HCT116 (cell line): ENCODE results near the gene CAVIN1. TPM values are rescaled to one million over a fixed set of nuclear protein-coding genes. Genes with fewer than 3 reads are reported as not detected.

Source experiments
- CEBPB ChIP-seq: IDR thresholded peaks from 2 replicates; pipeline ENCODE4 v1.6.1; 2012; ENCODE audit warnings: low read depth
- EGR1 ChIP-seq: IDR thresholded peaks from 2 replicates; pipeline ENCODE4 v1.6.1; 2012; ENCODE audit warnings: low read depth
- EZH2phosphoT487 ChIP-seq: fragments of 200-600 bp; IDR thresholded peaks from 2 replicates; pipeline ENCODE4 v1.6.1; 2018; ENCODE audit warnings: antibody characterized with exemption, borderline replicate concordance
- FOSL1 ChIP-seq: IDR thresholded peaks from 2 replicates; pipeline ENCODE4 v1.6.1; 2012; ENCODE audit warnings: low read depth
- JUND ChIP-seq: IDR thresholded peaks from 2 replicates; pipeline ENCODE4 v1.6.1; 2012
- POLR2A ChIP-seq: IDR thresholded peaks from 2 replicates; pipeline ENCODE4 v1.7.0; 2011; ENCODE audit warnings: borderline replicate concordance; ENCODE audit not compliant: insufficient read depth, insufficient read length; ENCODE audit errors: extremely low read depth
- POLR2AphosphoS5 ChIP-seq: IDR thresholded peaks from 2 replicates; pipeline ENCODE4 v1.6.1; 2011; ENCODE audit warnings: mild to moderate bottlenecking, low read depth, low read length, moderate library complexity
- RAD21 ChIP-seq: IDR thresholded peaks from 2 replicates; pipeline ENCODE4 v1.6.1; 2012; ENCODE audit warnings: low read depth, mild to moderate bottlenecking
- SRF ChIP-seq: IDR thresholded peaks from 2 replicates; pipeline ENCODE4 v1.6.1; 2012; ENCODE audit warnings: low read depth
- YY1 ChIP-seq: IDR thresholded peaks from 2 replicates; pipeline ENCODE4 v1.6.1; 2011; ENCODE audit warnings: low read length, low read depth, moderate library complexity, mild to moderate bottlenecking; ENCODE audit not compliant: insufficient replicate concordance; ENCODE audit errors: extremely low read depth
- ZFX ChIP-seq: fragments of 450-650 bp; IDR thresholded peaks from 2 replicates; pipeline ENCODE4 v1.6.1; 2017
- total RNA-seq: library from RNA; stranded (reverse); gene quantifications from one replicate; pipeline ENCODE4 v1.2.1, GENCODE V29; 2021; ENCODE audit not compliant: unreplicated experiment
- TF ChIP-seq, protein P1 (sequence below): IDR thresholded peaks from 2 replicates; pipeline ENCODE4 v1.6.1; 2012; ENCODE audit warnings: low read depth
- TF ChIP-seq, protein P2 (sequence below): IDR thresholded peaks from 2 replicates; pipeline ENCODE4 v1.6.1; 2012

Gene CAVIN1
- total RNA-seq, 1 experiment from 2014 or later, result 79.7 TPM

DNA sequence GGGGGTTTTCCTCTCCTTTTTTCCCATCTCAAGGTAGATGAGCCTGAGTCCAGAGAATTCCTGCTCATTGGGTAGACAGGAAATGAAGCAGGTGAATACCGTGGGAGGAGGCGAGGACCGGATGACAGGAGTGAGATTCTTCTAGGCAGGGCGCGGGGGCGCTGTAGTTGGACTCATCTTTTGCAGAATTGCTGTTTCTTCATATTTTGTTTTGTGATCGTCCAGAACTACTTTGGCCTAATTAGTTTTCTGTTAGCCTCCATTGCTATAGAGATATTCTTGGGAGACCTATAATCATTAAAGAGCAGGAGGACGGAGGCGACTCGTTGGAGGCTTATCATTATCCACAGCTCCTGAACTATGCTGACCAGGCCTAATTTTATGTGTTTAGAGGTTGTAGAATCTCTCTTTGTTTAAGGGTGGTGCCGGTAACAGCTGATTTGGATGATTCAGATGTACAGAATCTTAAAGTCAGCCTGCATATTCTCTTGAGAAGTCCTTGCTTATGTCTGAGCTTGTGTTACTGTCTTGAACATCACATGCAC, 36.3 kb upstream of the CAVIN1 start (continued):
- TF ChIP-seq EGR1, result peak; percentile 30; the same call in 1 of the 2 replicates
- TF ChIP-seq RAD21, result peak; percentile 23; the same call in 1 of the 2 replicates
- no peak for TF ChIP-seq SRF
- no peak for TF ChIP-seq CEBPB
- TF ChIP-seq YY1, result no peak
- no peak for TF ChIP-seq POLR2A
- no peak for TF ChIP-seq ZFX
- no peak for TF ChIP-seq POLR2AphosphoS5
- TF ChIP-seq, protein P1, sequence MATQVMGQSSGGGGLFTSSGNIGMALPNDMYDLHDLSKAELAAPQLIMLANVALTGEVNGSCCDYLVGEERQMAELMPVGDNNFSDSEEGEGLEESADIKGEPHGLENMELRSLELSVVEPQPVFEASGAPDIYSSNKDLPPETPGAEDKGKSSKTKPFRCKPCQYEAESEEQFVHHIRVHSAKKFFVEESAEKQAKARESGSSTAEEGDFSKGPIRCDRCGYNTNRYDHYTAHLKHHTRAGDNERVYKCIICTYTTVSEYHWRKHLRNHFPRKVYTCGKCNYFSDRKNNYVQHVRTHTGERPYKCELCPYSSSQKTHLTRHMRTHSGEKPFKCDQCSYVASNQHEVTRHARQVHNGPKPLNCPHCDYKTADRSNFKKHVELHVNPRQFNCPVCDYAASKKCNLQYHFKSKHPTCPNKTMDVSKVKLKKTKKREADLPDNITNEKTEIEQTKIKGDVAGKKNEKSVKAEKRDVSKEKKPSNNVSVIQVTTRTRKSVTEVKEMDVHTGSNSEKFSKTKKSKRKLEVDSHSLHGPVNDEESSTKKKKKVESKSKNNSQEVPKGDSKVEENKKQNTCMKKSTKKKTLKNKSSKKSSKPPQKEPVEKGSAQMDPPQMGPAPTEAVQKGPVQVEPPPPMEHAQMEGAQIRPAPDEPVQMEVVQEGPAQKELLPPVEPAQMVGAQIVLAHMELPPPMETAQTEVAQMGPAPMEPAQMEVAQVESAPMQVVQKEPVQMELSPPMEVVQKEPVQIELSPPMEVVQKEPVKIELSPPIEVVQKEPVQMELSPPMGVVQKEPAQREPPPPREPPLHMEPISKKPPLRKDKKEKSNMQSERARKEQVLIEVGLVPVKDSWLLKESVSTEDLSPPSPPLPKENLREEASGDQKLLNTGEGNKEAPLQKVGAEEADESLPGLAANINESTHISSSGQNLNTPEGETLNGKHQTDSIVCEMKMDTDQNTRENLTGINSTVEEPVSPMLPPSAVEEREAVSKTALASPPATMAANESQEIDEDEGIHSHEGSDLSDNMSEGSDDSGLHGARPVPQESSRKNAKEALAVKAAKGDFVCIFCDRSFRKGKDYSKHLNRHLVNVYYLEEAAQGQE, result no peak
- no peak for TF ChIP-seq EZH2phosphoT487
- TF ChIP-seq FOSL1, result no peak
- TF ChIP-seq JUND, result no peak
- TF ChIP-seq, protein P2, sequence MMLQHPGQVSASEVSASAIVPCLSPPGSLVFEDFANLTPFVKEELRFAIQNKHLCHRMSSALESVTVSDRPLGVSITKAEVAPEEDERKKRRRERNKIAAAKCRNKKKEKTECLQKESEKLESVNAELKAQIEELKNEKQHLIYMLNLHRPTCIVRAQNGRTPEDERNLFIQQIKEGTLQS, result no peak
